Activated CD4-positive, alpha-beta T cell treated with anti-CD3 and anti-CD28 coated beads, Interleukin-2, amount 50 U/mL, for 16 hours (primary cell): Measurements from ENCODE around the gene GRK7.
"Not testable (repeated sequence)": the region's sequence is repeated elsewhere in the genome, so short reads cannot be mapped to it uniquely, and the experiment has no call there.

Experiments used
- DNase-seq: peaks from one replicate; pipeline ENCODE4 v3.0.0-alpha.2; 2020

Gene GRK7

DNA sequence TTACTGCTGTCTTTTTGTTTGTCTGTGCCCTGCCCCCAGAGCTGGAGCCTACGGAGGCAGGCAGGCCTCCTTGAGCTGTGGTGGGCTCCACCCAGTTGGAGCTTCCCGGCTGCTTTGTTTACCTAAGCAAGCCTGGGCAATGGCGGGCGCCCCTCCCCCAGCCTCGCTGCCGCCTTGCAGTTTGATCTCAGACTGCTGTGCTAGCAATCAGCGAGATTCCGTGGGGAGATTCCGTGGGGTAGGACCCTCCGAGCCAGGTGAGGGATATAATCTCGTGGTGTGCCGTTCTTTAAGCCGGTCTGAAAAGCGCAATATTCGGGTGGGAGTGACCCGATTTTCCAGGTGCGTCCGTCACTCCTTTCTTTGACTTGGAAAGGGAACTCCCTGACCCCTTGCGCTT lies 656 bp upstream of the GRK7 start:
- not testable (repeated sequence) for DNase-seq

DNA sequence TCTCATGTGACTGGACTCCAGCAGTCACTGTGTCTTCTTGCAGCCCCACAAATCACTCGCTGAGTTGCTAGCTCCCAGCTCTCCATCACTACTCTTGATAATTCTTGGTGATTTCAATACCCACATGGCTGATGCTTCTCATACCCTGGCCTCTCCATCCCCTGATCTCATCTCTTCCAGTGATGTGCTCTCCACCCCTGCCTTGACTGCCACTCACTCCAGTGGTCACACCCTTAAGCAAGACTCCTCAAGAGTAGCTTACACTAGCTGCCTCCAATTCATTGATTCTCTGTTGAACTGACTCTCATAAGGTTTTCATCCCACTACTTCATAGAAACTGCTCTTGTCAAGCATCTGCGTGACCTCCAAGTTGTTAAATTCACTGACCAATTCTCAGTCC lies 837 bp downstream of the GRK7 start:
- DNase-seq, result no peak

GRCh38 chr3:141764465-141764864 lies 1.3 kb downstream of the GRK7 start:
- no peak for DNase-seq

GRCh38 chr3:141764986-141765385 lies 1.8 kb downstream of the GRK7 start:
- DNase-seq, result no peak

GRCh38 chr3:141767066-141767465 lies 3.9 kb downstream of the GRK7 start:
- peak; percentile 44 for DNase-seq

DNA sequence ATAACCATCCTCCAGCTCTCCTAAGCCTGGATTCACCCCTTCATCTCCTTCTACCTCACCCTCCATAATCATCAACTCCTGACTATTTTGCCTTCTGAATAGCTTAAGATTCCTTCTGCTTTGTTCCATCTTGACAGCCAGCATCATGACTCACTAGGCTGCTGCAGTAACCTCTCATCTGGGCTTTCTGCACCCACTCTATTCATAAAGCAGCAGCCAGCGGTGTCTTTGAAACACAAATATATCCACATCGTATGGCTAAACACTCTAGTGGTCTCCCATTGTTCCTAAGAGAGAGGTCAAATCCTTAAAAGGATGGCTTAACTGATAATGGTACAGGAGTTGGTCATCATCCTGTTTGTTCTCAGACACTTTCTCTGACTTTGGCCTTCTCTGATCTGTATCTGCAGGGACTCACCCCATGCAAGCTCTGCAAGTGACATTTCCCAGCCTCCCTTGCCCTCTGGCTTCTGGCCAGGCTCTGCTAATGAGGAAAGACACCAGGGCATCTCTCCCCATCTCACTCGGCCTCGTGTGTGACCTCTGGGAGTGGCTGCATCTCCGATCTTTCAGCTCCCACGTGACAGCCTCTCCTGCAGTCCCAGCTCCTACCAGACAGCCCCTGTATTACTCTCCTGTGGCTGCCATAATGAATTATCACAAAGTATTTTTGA lies 6.2 kb downstream of the GRK7 start:
- DNase-seq, result no peak

- DNase-seq, result no peak
These were observed 10.5 kb downstream of the GRK7 start for GRCh38 chr3:141773676-141774075.

GRCh38 chr3:141776376-141776775 lies 13.2 kb downstream of the GRK7 start:
- DNase-seq, result no peak

DNA sequence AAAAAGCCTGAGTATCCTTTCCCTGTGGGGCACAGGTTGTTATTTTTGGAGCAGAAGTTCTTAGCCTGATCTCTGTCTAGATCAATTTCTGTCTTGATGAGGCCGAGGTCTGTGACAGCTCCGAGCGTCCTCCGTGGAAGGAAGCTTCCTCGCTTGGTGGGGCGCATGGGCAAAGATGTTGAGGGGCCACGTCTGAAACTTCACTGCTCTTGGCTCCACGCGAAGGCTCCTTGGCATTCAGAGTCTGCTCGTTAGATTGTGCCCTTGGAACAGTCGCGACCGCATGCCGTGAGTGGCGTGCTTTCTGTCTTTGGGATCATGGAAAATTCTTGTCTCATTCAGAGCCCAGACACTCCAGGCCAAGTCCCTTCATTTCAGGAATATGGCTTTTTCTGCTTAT lies 13.7 kb downstream of the GRK7 start:
- no peak for DNase-seq

DNA sequence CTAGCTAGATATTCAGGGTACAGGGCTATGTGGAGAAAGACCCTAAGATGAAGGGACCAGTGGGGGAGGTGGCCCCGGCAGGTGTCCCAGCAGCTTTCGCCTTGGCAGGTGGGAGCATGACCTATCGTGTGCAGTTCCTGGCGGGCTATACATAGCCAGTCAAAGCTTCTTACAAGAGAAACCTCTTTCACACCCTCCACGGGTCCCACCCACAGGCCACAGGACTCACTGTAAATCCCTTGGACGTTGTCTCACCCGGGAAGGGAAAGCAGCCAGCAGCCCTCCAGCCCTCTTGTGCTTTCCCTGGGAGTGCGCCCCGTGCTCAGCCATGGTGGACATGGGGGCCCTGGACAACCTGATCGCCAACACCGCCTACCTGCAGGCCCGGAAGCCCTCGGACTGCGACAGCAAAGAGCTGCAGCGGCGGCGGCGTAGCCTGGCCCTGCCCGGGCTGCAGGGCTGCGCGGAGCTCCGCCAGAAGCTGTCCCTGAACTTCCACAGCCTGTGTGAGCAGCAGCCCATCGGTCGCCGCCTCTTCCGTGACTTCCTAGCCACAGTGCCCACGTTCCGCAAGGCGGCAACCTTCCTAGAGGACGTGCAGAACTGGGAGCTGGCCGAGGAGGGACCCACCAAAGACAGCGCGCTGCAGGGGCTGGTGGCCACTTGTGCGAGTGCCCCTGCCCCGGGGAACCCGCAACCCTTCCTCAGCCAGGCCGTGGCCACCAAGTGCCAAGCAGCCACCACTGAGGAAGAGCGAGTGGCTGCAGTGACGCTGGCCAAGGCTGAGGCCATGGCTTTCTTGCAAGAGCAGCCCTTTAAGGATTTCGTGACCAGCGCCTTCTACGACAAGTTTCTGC lies 15.0 kb downstream of the GRK7 start:
- DNase-seq, result no peak

DNA sequence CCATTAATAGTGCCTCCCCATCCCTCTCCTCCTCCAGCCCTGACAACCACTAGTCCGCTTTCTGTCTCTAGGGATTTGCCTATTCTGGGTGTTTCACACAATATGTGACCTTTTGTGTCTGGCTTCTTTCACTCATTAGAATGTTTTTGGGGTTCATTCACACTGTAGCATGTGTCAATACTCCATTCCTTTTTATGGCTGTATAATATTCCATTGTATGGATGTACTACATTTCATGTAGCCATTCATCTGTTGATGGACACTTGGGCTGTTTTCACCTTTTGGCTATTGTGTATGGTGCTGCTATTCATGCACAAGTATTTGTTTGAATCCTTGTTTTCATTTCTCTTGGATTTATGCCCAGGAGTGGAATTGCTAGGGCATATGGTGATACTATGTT lies 16.5 kb downstream of the GRK7 start:
- DNase-seq, result no peak

GRCh38 chr3:141782386-141782932 lies 19.3 kb downstream of the GRK7 start:
- DNase-seq, result no peak

DNA sequence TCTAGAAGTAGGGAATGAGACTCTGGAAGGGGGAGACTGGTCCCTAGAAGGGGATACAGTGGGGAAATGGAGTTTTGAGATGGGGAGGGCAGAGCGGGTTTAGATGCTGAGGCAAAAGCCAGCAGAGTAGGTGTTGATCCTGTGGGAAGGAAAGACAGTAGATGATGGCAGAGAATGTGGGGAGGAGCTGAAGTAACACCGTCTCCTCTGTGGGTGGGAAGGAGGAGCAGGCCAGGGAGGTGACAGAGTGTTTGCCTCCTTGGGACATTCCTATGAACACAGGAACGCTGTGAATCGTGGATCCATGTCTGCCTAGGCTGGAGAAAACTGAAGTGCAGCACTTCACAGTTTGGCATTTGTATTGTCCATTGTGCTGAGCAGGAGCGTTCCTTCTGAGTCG lies 20.4 kb downstream of the GRK7 start:
- DNase-seq, result no peak

- DNase-seq, result no peak
These were observed 20.9 kb downstream of the GRK7 start for GRCh38 chr3:141784096-141784495.

DNA sequence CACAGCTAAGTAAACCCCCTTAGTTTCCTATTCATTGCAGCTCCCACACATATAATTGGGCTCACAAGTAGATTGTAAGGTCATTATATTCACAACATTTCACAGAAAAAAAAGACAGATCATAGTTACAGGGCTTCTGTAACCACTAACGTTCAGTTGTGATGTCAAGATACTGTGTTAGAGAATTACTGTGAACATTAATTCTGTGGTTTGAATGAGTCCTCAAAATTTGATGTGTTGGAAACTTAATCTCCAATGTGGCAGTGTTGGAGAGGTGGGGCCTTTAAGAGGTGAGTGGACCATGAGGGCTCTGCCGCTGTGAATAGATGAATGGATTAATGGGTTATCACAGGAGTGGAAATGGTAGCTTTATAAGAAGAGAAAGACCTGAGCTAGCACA lies 21.3 kb downstream of the GRK7 start:
- DNase-seq, result no peak

GRCh38 chr3:141788149-141788548 lies 24.9 kb downstream of the GRK7 start:
- no peak for DNase-seq

DNA sequence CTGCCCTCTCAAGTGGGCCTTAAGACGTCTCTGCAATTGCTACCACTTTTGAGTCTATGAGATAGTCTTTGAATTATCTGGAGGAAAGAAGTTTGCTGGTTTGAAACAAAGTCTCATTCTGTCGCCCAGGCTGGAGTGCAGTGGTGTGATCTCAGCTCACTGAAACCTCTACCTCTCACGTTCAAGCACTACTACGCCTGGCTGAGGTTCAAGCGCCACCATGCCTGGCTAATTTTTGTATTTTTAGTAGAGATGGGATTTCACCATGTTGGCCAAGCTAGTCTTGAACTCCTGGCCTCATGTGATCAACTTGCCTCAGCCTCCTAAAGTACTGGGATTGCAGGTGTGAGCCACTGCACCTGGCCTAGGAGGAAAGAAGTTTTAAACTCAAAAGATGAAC lies 25.5 kb downstream of the GRK7 start:
- not testable (repeated sequence) for DNase-seq

GRCh38 chr3:141789281-141789680 lies 26.1 kb downstream of the GRK7 start:
- no peak for DNase-seq

GRCh38 chr3:141790171-141790570 lies 27.0 kb downstream of the GRK7 start:
- no peak for DNase-seq

- no peak for DNase-seq
These were observed 29.3 kb downstream of the GRK7 start for GRCh38 chr3:141792495-141792894.

GRCh38 chr3:141793476-141794260 lies 30.5 kb downstream of the GRK7 start:
- no peak for DNase-seq

GRCh38 chr3:141795276-141795675 lies 32.1 kb downstream of the GRK7 start:
- DNase-seq, result no peak

DNA sequence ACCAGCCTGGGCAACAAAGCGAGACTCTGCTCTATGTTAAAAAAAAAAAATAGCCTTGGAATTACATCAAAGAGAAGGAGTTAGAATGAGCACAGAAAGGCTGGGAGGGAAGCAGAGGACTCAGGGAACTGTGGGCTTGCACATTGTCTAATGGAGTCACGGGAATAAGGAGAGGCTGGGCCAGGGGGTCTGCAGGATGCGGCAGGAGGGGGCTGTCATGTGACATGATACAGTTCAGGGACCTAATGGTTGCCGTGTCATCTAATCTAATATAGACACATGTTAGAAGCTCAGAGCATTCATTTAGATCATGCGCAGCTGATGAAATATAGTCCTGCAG lies 32.5 kb downstream of the GRK7 start:
- DNase-seq, result no peak
